H1 (cell line): ENCODE measurements around the gene PUS3. TPM values are rescaled to one million over a fixed set of nuclear protein-coding genes. Genes with fewer than 3 reads are reported as not detected.

ENCODE experiments used
- CTCF ChIA-PET: fragments of 300-600 bp; sonication (Branson Sonifier 250); formaldehyde crosslinking; loops from one replicate; lab custom pipeline; 2021; ENCODE audit not compliant: partially characterized antibody; lab: Charles Lee
- POLR2A ChIA-PET: fragments of 300-600 bp; sonication (Branson Sonifier 250); formaldehyde crosslinking; loops from one replicate; lab custom pipeline; 2021; ENCODE audit warnings: inconsistent platforms; ENCODE audit not compliant: partially characterized antibody; lab: Charles Lee
- DNase-seq, 2 experiments: peaks; one replicate each; pipeline versions ENCODE4 v3.0.0 to v3.0.0-alpha.2; 2010 to 2022; ENCODE audit warnings: low spot score in 2 of 2, low read depth in 1 of 2, mixed read lengths in 1 of 2
- FAIRE-seq: peaks from 2 replicates; lab custom pipeline; 2011; peaks lifted over from hg19 to GRCh38; lab: Jason Lieb, UNC
- H2AFZ ChIP-seq: 2 replicates; pipeline ENCODE4 v1.8.1; 2012; ENCODE audit warnings: low read length, inconsistent platforms
- H2AK5ac ChIP-seq: 2 replicates; pipeline ENCODE4 v1.6.1; 2013; ENCODE audit warnings: low read depth, low read length
- H2BK120ac ChIP-seq: replicated peaks from 2 replicates; pipeline ENCODE3; 2013; ENCODE audit warnings: low read depth, low read length, inconsistent platforms
- H2BK12ac ChIP-seq: 2 replicates; pipeline ENCODE4 v1.6.1; 2013; ENCODE audit warnings: low read depth, low read length
- H2BK15ac ChIP-seq: 2 replicates; pipeline ENCODE4 v1.6.1; 2013; ENCODE audit warnings: low read length
- H2BK20ac ChIP-seq: 2 replicates; pipeline ENCODE4 v1.6.1; 2013; ENCODE audit warnings: low read length
- H2BK5ac ChIP-seq: 2 replicates; pipeline ENCODE4 v1.6.1; 2013; ENCODE audit warnings: low read depth, low read length
- H3K14ac ChIP-seq: 2 replicates; pipeline ENCODE4 v1.6.1; 2013; ENCODE audit warnings: inconsistent platforms; ENCODE audit not compliant: insufficient read length
- H3K18ac ChIP-seq: 2 replicates; pipeline ENCODE4 v1.6.1; 2013; ENCODE audit warnings: low read length; ENCODE audit errors: extremely low read depth
- H3K23ac ChIP-seq: 2 replicates; pipeline ENCODE4 v1.6.1; 2013; ENCODE audit warnings: inconsistent platforms; ENCODE audit not compliant: insufficient read length
- H3K23me2 ChIP-seq: 2 replicates; pipeline ENCODE4 v1.6.1; 2013; ENCODE audit warnings: low read depth, low read length
- H3K27ac ChIP-seq: 2 replicates; pipeline ENCODE4 v1.6.1; 2011; ENCODE audit warnings: low read depth, low read length, inconsistent platforms
- H3K27me3 ChIP-seq, 4 experiments: replicated peaks in 1 of 4; 1 replicate in 1 of 4; 2 replicates in 3 of 4; pipeline versions ENCODE4 v1.6.1 to v1.8.1; 2011 to 2013; ENCODE audit warnings: low read length in 3 of 4, mild to moderate bottlenecking in 3 of 4, inconsistent platforms in 2 of 4, mixed read lengths in 2 of 4, moderate library complexity in 1 of 4; ENCODE audit not compliant: control insufficient read depth in 3 of 4, insufficient read depth in 3 of 4; ENCODE audit errors: extremely low read depth in 1 of 4
- H3K36me3 ChIP-seq, 4 experiments: 2 replicates each; pipeline versions ENCODE4 v1.6.1 to v1.8.1; 2011 to 2013; ENCODE audit warnings: mild to moderate bottlenecking in 4 of 4, low read length in 3 of 4, moderate library complexity in 2 of 4, control low read depth in 1 of 4, inconsistent platforms in 1 of 4; ENCODE audit not compliant: insufficient read depth in 4 of 4, control insufficient read depth in 2 of 4
- H3K4ac ChIP-seq: replicated peaks from 2 replicates; pipeline ENCODE3; 2013; ENCODE audit warnings: low read length, low read depth, mixed read lengths, inconsistent platforms; ENCODE audit not compliant: insufficient read length
- H3K4me1 ChIP-seq, 4 experiments: replicated peaks in 1 of 4; 1 replicate in 1 of 4; 2 replicates in 3 of 4; pipeline versions ENCODE4 v1.6.1 to v1.8.1; 2011 to 2013; ENCODE audit warnings: low read length in 3 of 4, inconsistent platforms in 2 of 4, mixed read lengths in 1 of 4; ENCODE audit not compliant: insufficient read depth in 4 of 4, control insufficient read depth in 3 of 4
- H3K4me2 ChIP-seq, 2 experiments: 2 replicates each; pipeline versions ENCODE4 v1.6.1 to v1.8.1; 2011 to 2013; ENCODE audit warnings: low read depth in 2 of 2, low read length in 2 of 2, control low read depth in 1 of 2, inconsistent platforms in 1 of 2, mild to moderate bottlenecking in 1 of 2; ENCODE audit not compliant: insufficient read depth in 1 of 2
- H3K4me3 ChIP-seq, 4 experiments: fragments of 200-600, 300-600 bp in 1 of 4; sonication (generic), shearing (Covaris generic), sonication (Bioruptor Twin) in 1 of 4; 2 replicates each; pipeline versions ENCODE4 v1.5.1 to v1.8.1; 2011 to 2016; ENCODE audit warnings: low read length in 4 of 4, low read depth in 3 of 4, control low read depth in 2 of 4, inconsistent platforms in 2 of 4, mild to moderate bottlenecking in 2 of 4, mixed read lengths in 1 of 4, moderate library complexity in 1 of 4; ENCODE audit not compliant: insufficient read depth in 2 of 4; ENCODE audit errors: extremely low read depth in 1 of 4
- H3K56ac ChIP-seq: replicated peaks from 2 replicates; pipeline ENCODE3; 2013; ENCODE audit warnings: low read depth, mild to moderate bottlenecking, mixed read lengths, low read length, inconsistent platforms; ENCODE audit not compliant: insufficient read length
- H3K79me1 ChIP-seq: 2 replicates; pipeline ENCODE4 v1.6.1; 2013; ENCODE audit warnings: low read depth, low read length, control low read depth
- H3K79me2 ChIP-seq, 2 experiments: 2 replicates each; pipeline versions ENCODE4 v1.6.1 to v1.8.1; 2012 to 2013; ENCODE audit warnings: low read length in 2 of 2, mild to moderate bottlenecking in 2 of 2, inconsistent platforms in 1 of 2; ENCODE audit not compliant: insufficient read depth in 2 of 2, control insufficient read depth in 1 of 2
- H3K9ac ChIP-seq, 4 experiments: replicated peaks in 1 of 4; 1 replicate in 1 of 4; 2 replicates in 3 of 4; pipeline versions ENCODE4 v1.6.1 to v1.8.1; 2011 to 2013; ENCODE audit warnings: low read depth in 3 of 4, low read length in 3 of 4, control low read depth in 2 of 4, mild to moderate bottlenecking in 2 of 4, moderate library complexity in 2 of 4, inconsistent platforms in 1 of 4; ENCODE audit errors: extremely low read depth in 1 of 4
- H3K9me3 ChIP-seq, 2 experiments: 2 replicates each; pipeline versions ENCODE4 v1.6.1 to v1.8.1; 2012 to 2013; ENCODE audit warnings: mild to moderate bottlenecking in 2 of 2, moderate library complexity in 2 of 2, control low read depth in 1 of 2, inconsistent platforms in 1 of 2, low read depth in 1 of 2, low read length in 1 of 2, mixed read lengths in 1 of 2; ENCODE audit not compliant: insufficient read depth in 2 of 2
- H4K20me1 ChIP-seq, 2 experiments: replicated peaks in 1 of 2; 2 replicates each; pipeline versions ENCODE3 to v1.8.1; 2011 to 2013; ENCODE audit warnings: inconsistent platforms in 2 of 2, low read length in 2 of 2, mild to moderate bottlenecking in 1 of 2; ENCODE audit not compliant: insufficient read depth in 2 of 2, control insufficient read depth in 1 of 2
- H4K5ac ChIP-seq: 2 replicates; pipeline ENCODE4 v1.6.1; 2013; ENCODE audit warnings: low read length, low read depth, mixed read lengths, inconsistent platforms; ENCODE audit not compliant: insufficient read length
- H4K8ac ChIP-seq: 2 replicates; pipeline ENCODE4 v1.8.0; 2013; ENCODE audit warnings: mild to moderate bottlenecking, moderate library complexity, low read length, inconsistent platforms; ENCODE audit not compliant: insufficient read depth; ENCODE audit errors: extremely low read depth
- H4K91ac ChIP-seq: replicated peaks from 2 replicates; pipeline ENCODE3; 2013; ENCODE audit warnings: low read length, mixed read lengths, inconsistent platforms; ENCODE audit not compliant: insufficient read length
- ATF3 ChIP-seq: IDR thresholded peaks from 2 replicates; pipeline ENCODE4 v1.6.1; 2011; ENCODE audit warnings: low read depth, mild to moderate bottlenecking, low read length; ENCODE audit not compliant: insufficient read depth
- CEBPB ChIP-seq: IDR thresholded peaks from 2 replicates; pipeline ENCODE4 v1.6.1; 2012; ENCODE audit warnings: low read depth, low read length
- EP300 ChIP-seq, 2 experiments: IDR thresholded peaks; 1 replicate in 1 of 2; 2 replicates in 1 of 2; pipeline ENCODE4 v1.6.1; 2011 to 2012; ENCODE audit warnings: low read depth in 2 of 2, low read length in 2 of 2, mild to moderate bottlenecking in 2 of 2, borderline replicate concordance in 1 of 2, inconsistent platforms in 1 of 2, moderate library complexity in 1 of 2
- FOSL1 ChIP-seq: IDR thresholded peaks from 2 replicates; pipeline ENCODE4 v1.6.1; 2011; ENCODE audit warnings: mild to moderate bottlenecking, low read depth, low read length, moderate library complexity; ENCODE audit not compliant: insufficient read depth
- GTF2F1 ChIP-seq: IDR thresholded peaks from 2 replicates; pipeline ENCODE4 v1.6.1; 2012; ENCODE audit warnings: low read depth, low read length, improper control_type of control experiment, borderline replicate concordance
- HDAC6 ChIP-seq: IDR thresholded peaks from one replicate; pipeline ENCODE4 v1.7.1; 2012; ENCODE audit warnings: low read depth, mild to moderate bottlenecking, inconsistent platforms, low read length, moderate library complexity
- KDM5A ChIP-seq: fragments of 200-600 bp; IDR thresholded peaks from 2 replicates; pipeline ENCODE4 v1.7.1; 2012; ENCODE audit warnings: mild to moderate bottlenecking, low read length, inconsistent platforms, mixed read lengths
- MAX ChIP-seq: IDR thresholded peaks from 2 replicates; pipeline ENCODE4 v1.6.1; 2012; ENCODE audit warnings: inconsistent platforms
- RAD21 ChIP-seq, 2 experiments: IDR thresholded peaks in 1 of 2; conservative IDR thresholded peaks in 1 of 2; 2 replicates each; pipeline ENCODE4 v1.6.1; 2011; ENCODE audit warnings: low read depth in 2 of 2, low read length in 2 of 2, improper control_type of control experiment in 1 of 2, inconsistent platforms in 1 of 2, mild to moderate bottlenecking in 1 of 2, moderate library complexity in 1 of 2
- RXRA ChIP-seq: IDR thresholded peaks from 2 replicates; pipeline ENCODE4 v1.6.1; 2011; ENCODE audit warnings: low read depth, mild to moderate bottlenecking, low read length, moderate library complexity; ENCODE audit not compliant: insufficient read depth
- TEAD4 ChIP-seq: IDR thresholded peaks from 2 replicates; pipeline ENCODE4 v1.6.1; 2012; ENCODE audit warnings: low read depth, low read length, inconsistent platforms, mixed read lengths
- WGBS, 2 experiments: shearing (Covaris generic) in 1 of 2; methylation state at CpG; one replicate each; pipeline versions ENCODE4 v1.1.6 to v1.1.7; 2013 to 2015; ENCODE audit warnings: low lambda C conversion rate in 2 of 2, mixed read lengths in 2 of 2, inconsistent platforms in 1 of 2, low coverage in 1 of 2, missing lambda C conversion rate in 1 of 2; ENCODE audit not compliant: insufficient replicate concordance in 2 of 2, insufficient coverage in 1 of 2, insufficient read length in 1 of 2; ENCODE audit errors: extremely low coverage in 1 of 2, missing lambda C conversion rate in 1 of 2; 5-methylcytosine and 5-hydroxymethylcytosine counted together
- polyA plus RNA-seq, 7 experiments: library from polyadenylated mRNA; depleted of rRNA in 3 of 7; stranded (reverse) in 5 of 7; unstranded in 2 of 7; fragments of >200 nt in 5 of 7; fragments of 200-250 nt in 2 of 7; gene quantifications; 1 replicate in 5 of 7; 2 replicates in 1 of 7; 4 replicates in 1 of 7; pipeline versions ENCODE4 v1.2.1 to v1.2.3, GENCODE V29; 2011 to 2013; ENCODE audit warnings: missing spikeins in 2 of 7, mixed read lengths in 2 of 7
- total RNA-seq: library from RNA; stranded (reverse); fragmentation: NEBNext Ultra II Directional; extraction: Animal tissue kit (Norgen Biotek cat#: 25700); gene quantifications from 2 replicates; pipeline ENCODE4 v1.2.1, GENCODE V29; 2021

PUS3 gene
- total and polyA plus RNA-seq, 2 of the 8 experiments (the other 6 are each of a cell fraction or from before 2014, with no cell fraction given) = 8.7 to 22.6 TPM

- WGBS, 2 experiments = 96% methylated on average over 9 of the region's 9 CpGs; no CpG with 5 or more reads in 1 of the 2 experiments
- no peaks in the 10 kb centered on the region for H4K20me1 ChIP-seq
- H3K9me3 ChIP-seq = no peaks in the 10 kb centered on the region
- no peak overlapping the region for H4K8ac ChIP-seq
- H2BK15ac ChIP-seq = no peak overlapping the region
- H2BK12ac ChIP-seq = no peak overlapping the region
- no peak overlapping the region for H4K5ac ChIP-seq
- TF ChIP-seq FOSL1 (no peak), GTF2F1 (no peak), MAX (no peak), HDAC6 (no peak), KDM5A (no peak), RXRA (no peak), RAD21 (IDR thresholded peaks at IDR 0.05 in 1 of 2, conservative IDR thresholded peaks at IDR 0.05 in 1 of 2; ENCODE audit: low read depth in 2 of 2, low read length in 2 of 2) (no peak), TEAD4 (no peak), CEBPB (no peak), ATF3 (no peak), EP300 (IDR thresholded peaks at IDR 0.05; ENCODE audit: borderline replicate concordance in 1 of 2, low read depth in 2 of 2, low read length in 2 of 2) (no peak)
- H3K79me1 ChIP-seq = no peaks in the 10 kb centered on the region
- H3K36me3 ChIP-seq = no peaks in the 10 kb centered on the region
- no peak overlapping the region for H3K18ac ChIP-seq
- no peak overlapping the region for H4K91ac ChIP-seq
- no peaks in the 10 kb centered on the region for H3K79me2 ChIP-seq
- H3K23ac ChIP-seq = no peak overlapping the region
- no peak overlapping the region for H3K56ac ChIP-seq
- H3K27me3 ChIP-seq = no peaks in the 10 kb centered on the region
- no peak overlapping the region for H2AK5ac ChIP-seq
- H3K4ac ChIP-seq = no peak overlapping the region
- no peak overlapping the region for H3K9ac ChIP-seq
- no peak overlapping the region for H2BK5ac ChIP-seq
- H3K23me2 ChIP-seq = no peaks in the 10 kb centered on the region
- ChIA-PET CTCF (interaction anchor here (0.6 to 5.8 kb wide), 17 partner anchors 8 to 636 kb away, joined by 3 to 118 read pairs (median 4); no protein-coding TSS in a partner anchor), POLR2A (interaction anchor here (0.9 to 1.4 kb wide), 2 partner anchors 11 to 37 kb away, joined by 3 read pairs; partner anchors contain the start of gene HYLS1)
- no peak overlapping the region for H2AFZ ChIP-seq
- H2BK120ac ChIP-seq = no peak overlapping the region
- no peak overlapping the region for H3K4me3 ChIP-seq
- H3K4me2 ChIP-seq = no peak overlapping the region
- no peak for DNase-seq
- no peaks in the 10 kb centered on the region; a peak in 3 of 7 replicates for H3K4me1 ChIP-seq
- no peak overlapping the region for H2BK20ac ChIP-seq
- no peak overlapping the region for H3K27ac ChIP-seq
- H3K14ac ChIP-seq = no peak overlapping the region
- no peak for FAIRE-seq
Observed at GRCh38 chr11:125924384-125925007, 21.5 kb upstream of the PUS3 start.
